SU-DHL-6 (cell line): ENCODE data around the gene RPH3AL.

Experiments used
- H2AFZ ChIP-seq: fragments of 200-600 bp; sonication (generic); 2 replicates; pipeline ENCODE4 v1.6.1; 2014; ENCODE audit warnings: low read depth, mild to moderate bottlenecking, moderate library complexity, mixed read lengths, antibody characterized with exemption, low read length; ENCODE audit not compliant: severe bottlenecking
- H3F3A ChIP-seq: fragments of 200-600 bp; shearing (Covaris generic); 2 replicates; pipeline ENCODE4 v1.6.0; 2016; ENCODE audit warnings: antibody characterized with exemption, mild to moderate bottlenecking; ENCODE audit not compliant: insufficient read depth
- H3K27ac ChIP-seq: fragments of 200-600 bp; sonication (generic); 2 replicates; pipeline ENCODE4 v1.5.1; 2016; ENCODE audit warnings: low read depth, mild to moderate bottlenecking, low read length, moderate library complexity, mixed read lengths
- H3K27me3 ChIP-seq: fragments of 200-600 bp; sonication (generic), shearing (Covaris generic); 2 replicates; pipeline ENCODE4 v1.6.0; 2014; ENCODE audit warnings: mild to moderate bottlenecking, low read length
- H3K36me3 ChIP-seq: fragments of 200-600 bp; sonication (generic); 2 replicates; pipeline ENCODE4 v1.6.1; 2014; ENCODE audit warnings: mild to moderate bottlenecking, low read length, mixed read lengths
- H3K4me2 ChIP-seq: fragments of 300-600, 200-600 bp; shearing (Covaris generic), sonication (generic); 2 replicates; pipeline ENCODE4 v1.6.0; 2014; ENCODE audit warnings: low read length, low read depth, mild to moderate bottlenecking; ENCODE audit not compliant: poor library complexity, severe bottlenecking
- H3K4me3 ChIP-seq: fragments of 200-600 bp; sonication (generic); 2 replicates; pipeline ENCODE4 v1.5.1; 2014; ENCODE audit warnings: antibody characterized with exemption, low read length, mild to moderate bottlenecking, mixed read lengths; ENCODE audit not compliant: insufficient read depth, poor library complexity, severe bottlenecking
- H3K79me2 ChIP-seq: fragments of 200-600 bp; sonication (generic); 2 replicates; pipeline ENCODE4 v1.6.1; 2014; ENCODE audit warnings: mild to moderate bottlenecking, low read length, moderate library complexity; ENCODE audit not compliant: insufficient read depth
- H3K9ac ChIP-seq: fragments of 200-600 bp; sonication (generic); 2 replicates; pipeline ENCODE4 v1.7.0; 2014; ENCODE audit warnings: mild to moderate bottlenecking, low read length
- H3K9me2 ChIP-seq: fragments of 200-600 bp; sonication (generic); replicated peaks from 2 replicates; pipeline ENCODE4 v1.6.1; 2014; ENCODE audit warnings: low read length; ENCODE audit not compliant: insufficient read depth
- H3K9me3 ChIP-seq: fragments of 200-600 bp; sonication (generic); 2 replicates; pipeline ENCODE4 v1.6.1; 2014; ENCODE audit warnings: low read length, mixed read lengths; ENCODE audit not compliant: insufficient read depth
- H4K20me1 ChIP-seq: fragments of 200-600 bp; sonication (generic); 2 replicates; pipeline ENCODE4 v1.6.1; 2014; ENCODE audit warnings: low read depth, mild to moderate bottlenecking, antibody characterized with exemption, low read length, moderate library complexity, mixed read lengths
- EZH2phosphoT487 ChIP-seq: fragments of 200-600 bp; sonication (generic), shearing (Covaris generic); conservative IDR thresholded peaks from 2 replicates; pipeline ENCODE4 v1.6.1; 2018; ENCODE audit warnings: mild to moderate bottlenecking, antibody characterized with exemption, low read length, moderate library complexity, mixed read lengths
- TF ChIP-seq, protein P1 (sequence below): fragments of 200-600 bp; sonication (generic); IDR thresholded peaks from one replicate; pipeline ENCODE4 v1.5.1; 2017; ENCODE audit warnings: antibody characterized with exemption, mild to moderate bottlenecking, low read length, moderate library complexity; ENCODE audit not compliant: insufficient read depth, poor library complexity, severe bottlenecking

Gene RPH3AL

DNA sequence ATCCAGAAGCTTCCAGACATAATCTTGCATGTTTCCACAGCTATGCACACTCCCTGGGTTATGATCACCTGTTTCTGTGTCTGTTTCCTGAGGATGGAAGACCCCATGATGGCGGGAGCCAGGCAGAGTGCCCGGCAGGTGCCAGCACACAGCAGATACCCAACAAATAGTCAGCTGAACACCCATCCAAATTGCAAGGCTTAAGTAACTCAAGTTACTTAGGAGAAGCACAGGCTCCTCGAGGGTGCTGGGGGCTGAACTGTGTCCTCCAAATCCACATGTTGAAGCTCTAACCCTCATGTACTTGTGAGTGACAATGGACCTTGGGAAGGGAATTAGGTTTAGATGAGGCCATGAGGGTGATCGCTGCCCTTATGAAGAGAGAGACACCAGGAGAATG lies 91.7 kb downstream of the RPH3AL start:
- Histone ChIP-seq H3K9me2 (no peaks in the 10 kb centered on the region), H3K27me3 (no peaks in the 10 kb centered on the region), H3K9ac (no peak overlapping the region), H3K4me2 (no peak overlapping the region), H2AFZ (no peak overlapping the region), H3F3A (no peaks in the 10 kb centered on the region), H4K20me1 (no peaks in the 10 kb centered on the region), H3K27ac (no peak overlapping the region), H3K36me3 (no peaks in the 10 kb centered on the region), H3K9me3 (no peaks in the 10 kb centered on the region), H3K4me3 (no peak overlapping the region), H3K79me2 (no peaks in the 10 kb centered on the region)
- no peak for TF ChIP-seq EZH2phosphoT487
- TF ChIP-seq, protein P1, sequence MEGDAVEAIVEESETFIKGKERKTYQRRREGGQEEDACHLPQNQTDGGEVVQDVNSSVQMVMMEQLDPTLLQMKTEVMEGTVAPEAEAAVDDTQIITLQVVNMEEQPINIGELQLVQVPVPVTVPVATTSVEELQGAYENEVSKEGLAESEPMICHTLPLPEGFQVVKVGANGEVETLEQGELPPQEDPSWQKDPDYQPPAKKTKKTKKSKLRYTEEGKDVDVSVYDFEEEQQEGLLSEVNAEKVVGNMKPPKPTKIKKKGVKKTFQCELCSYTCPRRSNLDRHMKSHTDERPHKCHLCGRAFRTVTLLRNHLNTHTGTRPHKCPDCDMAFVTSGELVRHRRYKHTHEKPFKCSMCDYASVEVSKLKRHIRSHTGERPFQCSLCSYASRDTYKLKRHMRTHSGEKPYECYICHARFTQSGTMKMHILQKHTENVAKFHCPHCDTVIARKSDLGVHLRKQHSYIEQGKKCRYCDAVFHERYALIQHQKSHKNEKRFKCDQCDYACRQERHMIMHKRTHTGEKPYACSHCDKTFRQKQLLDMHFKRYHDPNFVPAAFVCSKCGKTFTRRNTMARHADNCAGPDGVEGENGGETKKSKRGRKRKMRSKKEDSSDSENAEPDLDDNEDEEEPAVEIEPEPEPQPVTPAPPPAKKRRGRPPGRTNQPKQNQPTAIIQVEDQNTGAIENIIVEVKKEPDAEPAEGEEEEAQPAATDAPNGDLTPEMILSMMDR: no peak

DNA sequence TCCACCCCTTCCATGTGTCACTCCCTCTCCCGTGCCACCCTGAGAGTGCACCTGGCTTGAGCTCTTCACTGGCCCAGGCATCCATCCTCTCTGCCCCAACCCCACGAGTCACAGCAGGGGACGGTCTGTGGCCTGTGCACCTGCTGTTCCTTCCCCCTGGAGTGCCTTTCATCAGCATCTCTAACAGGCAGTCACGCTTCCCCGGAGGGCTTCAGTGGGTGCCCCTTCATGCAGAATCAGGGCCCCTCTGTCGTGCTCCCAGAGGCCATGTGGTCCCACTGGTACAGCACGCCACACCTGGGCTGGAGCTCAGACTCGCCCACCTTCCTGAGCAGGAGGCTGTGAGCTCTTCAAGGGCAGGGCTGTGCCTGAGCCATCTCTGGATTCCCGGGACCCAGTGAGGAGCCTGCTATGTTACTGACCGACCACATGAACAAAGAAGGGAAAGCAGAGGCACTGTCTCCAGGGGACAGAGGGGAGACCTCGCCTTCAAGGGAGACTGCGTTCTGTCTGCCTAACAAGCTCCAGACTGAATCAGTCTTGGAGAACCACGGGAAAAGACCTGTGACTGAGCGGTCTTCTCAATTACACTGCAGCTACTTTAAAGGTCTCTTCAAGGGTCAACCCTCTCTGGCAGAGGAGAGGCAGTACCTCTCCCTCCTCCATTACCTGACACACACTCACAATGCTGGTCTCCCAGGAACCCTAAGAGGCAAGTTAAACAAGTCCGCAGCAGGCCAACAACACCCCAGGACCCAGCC lies 92.4 kb downstream of the RPH3AL start:
- no peaks in the 10 kb centered on the region for H4K20me1 ChIP-seq
- H3K27me3 ChIP-seq: no peaks in the 10 kb centered on the region
- H3K4me2 ChIP-seq: no peak overlapping the region
- TF ChIP-seq EZH2phosphoT487: no peak
- TF ChIP-seq, protein P1: no peak
- H3K27ac ChIP-seq: no peak overlapping the region
- no peak overlapping the region for H2AFZ ChIP-seq
- H3K4me3 ChIP-seq: no peak overlapping the region
- H3K79me2 ChIP-seq: no peaks in the 10 kb centered on the region
- H3K9me3 ChIP-seq: no peaks in the 10 kb centered on the region
- H3F3A ChIP-seq: no peaks in the 10 kb centered on the region
- H3K9ac ChIP-seq: no peak overlapping the region
- H3K9me2 ChIP-seq: no peaks in the 10 kb centered on the region
- no peaks in the 10 kb centered on the region for H3K36me3 ChIP-seq

DNA sequence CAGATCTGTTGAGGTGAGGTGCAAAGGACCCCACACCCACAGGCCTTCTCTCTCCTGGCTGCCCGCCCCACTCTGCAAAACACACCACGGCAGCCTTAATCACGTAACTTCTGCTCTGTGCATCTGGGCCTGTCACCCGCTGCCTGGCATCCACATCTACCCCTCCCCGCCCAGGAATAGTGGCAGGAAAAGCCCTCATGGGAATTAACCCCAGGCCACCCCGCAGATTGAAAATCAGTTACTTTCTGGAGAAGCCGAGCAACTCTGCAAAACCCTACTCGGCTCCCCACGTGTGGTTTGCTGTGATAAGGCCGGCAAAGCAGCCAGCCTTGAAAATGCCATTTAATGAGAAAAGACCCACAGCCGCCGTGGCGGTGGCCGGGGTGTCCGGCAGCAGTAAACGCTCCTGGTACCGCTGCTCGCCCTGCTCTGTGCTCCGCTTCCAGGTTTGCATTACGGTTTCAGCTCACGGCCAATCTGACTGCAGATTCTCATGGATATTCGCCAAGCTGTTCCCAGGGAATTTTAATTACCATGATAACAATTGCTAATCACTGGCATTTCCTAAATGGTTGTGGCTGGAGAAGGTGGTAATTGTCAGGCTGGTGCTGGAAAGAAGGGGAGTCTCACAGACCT lies 93.1 kb downstream of the RPH3AL start:
- Histone ChIP-seq H3K79me2 (no peaks in the 10 kb centered on the region), H3K9me2 (no peaks in the 10 kb centered on the region), H3K9ac (no peak overlapping the region), H2AFZ (no peak overlapping the region), H3K36me3 (no peaks in the 10 kb centered on the region), H3K4me2 (no peak overlapping the region), H3K9me3 (no peaks in the 10 kb centered on the region), H3K4me3 (no peak overlapping the region), H4K20me1 (no peaks in the 10 kb centered on the region), H3K27me3 (no peaks in the 10 kb centered on the region), H3F3A (no peaks in the 10 kb centered on the region), H3K27ac (no peak overlapping the region)
- TF ChIP-seq EZH2phosphoT487: no peak
- TF ChIP-seq, protein P1: no peak
